Neural cell (in vitro differentiated cells): ENCODE data around the gene DLG2. TPM values are rescaled to one million over a fixed set of nuclear protein-coding genes. Genes with fewer than 3 reads are reported as not detected.

Experiments used
- H2AFZ ChIP-seq: fragments of 200-600, 300-800 bp; sonication (generic), shearing (Covaris generic); 2 replicates; pipeline ENCODE4 v1.6.0; 2014; ENCODE audit warnings: low read depth, mild to moderate bottlenecking, antibody characterized with exemption, low read length, moderate library complexity
- H3F3A ChIP-seq: fragments of 200-600 bp; shearing (Covaris generic); 2 replicates; pipeline ENCODE4 v1.6.1; 2016; ENCODE audit warnings: mild to moderate bottlenecking, moderate library complexity, mixed read lengths, antibody characterized with exemption, low read length; ENCODE audit not compliant: insufficient read depth, poor library complexity, severe bottlenecking
- H3K27ac ChIP-seq: fragments of 200-600, 300-800 bp; sonication (generic), shearing (Covaris generic); 2 replicates; pipeline ENCODE4 v1.5.1; 2014; ENCODE audit warnings: mild to moderate bottlenecking, low read length, moderate library complexity
- H3K27me3 ChIP-seq: fragments of 300-800, 200-600 bp; sonication (generic), shearing (Covaris generic); 2 replicates; pipeline ENCODE4 v1.6.0; 2014; ENCODE audit warnings: mild to moderate bottlenecking, low read depth, low read length, moderate library complexity; ENCODE audit not compliant: insufficient read depth
- H3K36me3 ChIP-seq: fragments of 300-800, 200-600 bp; sonication (generic), shearing (Covaris generic); 2 replicates; pipeline ENCODE4 v1.5.1; 2014; ENCODE audit warnings: mild to moderate bottlenecking, antibody characterized with exemption, low read length, moderate library complexity; ENCODE audit not compliant: insufficient read depth
- H3K4me2 ChIP-seq: fragments of 300-800, 200-600 bp; sonication (generic), shearing (Covaris generic); 2 replicates; pipeline ENCODE4 v1.6.0; 2014; ENCODE audit warnings: mild to moderate bottlenecking, low read length
- H3K4me3 ChIP-seq: fragments of 300-800, 200-600 bp; sonication (generic), shearing (Covaris generic); 2 replicates; pipeline ENCODE4 v1.5.1; 2014; ENCODE audit warnings: mild to moderate bottlenecking, low read length, moderate library complexity
- H3K79me2 ChIP-seq: fragments of 200-600 bp; shearing (Covaris generic); replicated peaks from 2 replicates; pipeline ENCODE4 v1.6.0; 2014; ENCODE audit warnings: mild to moderate bottlenecking, low read length, moderate library complexity; ENCODE audit not compliant: insufficient read depth
- H3K9ac ChIP-seq: fragments of 300-800, 200-600 bp; sonication (generic), shearing (Covaris generic); 2 replicates; pipeline ENCODE4 v1.6.1; 2016; ENCODE audit warnings: mild to moderate bottlenecking, low read length, mixed read lengths
- H3K9me2 ChIP-seq: fragments of 200-600 bp; shearing (Covaris generic); 2 replicates; pipeline ENCODE4 v1.6.1; 2016; ENCODE audit warnings: mild to moderate bottlenecking, low read length, mixed read lengths; ENCODE audit not compliant: insufficient read depth
- H3K9me3 ChIP-seq: fragments of 200-600, 300-800 bp; sonication (generic), shearing (Covaris generic); 2 replicates; pipeline ENCODE4 v1.6.1; 2016; ENCODE audit warnings: mild to moderate bottlenecking, mixed run types, low read length, moderate library complexity, mixed read lengths
- H4K20me1 ChIP-seq: fragments of 200-600 bp; shearing (Covaris generic); 2 replicates; pipeline ENCODE4 v1.6.1; 2016; ENCODE audit warnings: mild to moderate bottlenecking, mixed run types; ENCODE audit not compliant: insufficient read depth
- CTCF ChIP-seq: fragments of 450-650 bp; IDR thresholded peaks from 2 replicates; pipeline ENCODE4 v1.5.1; 2014; ENCODE audit warnings: antibody characterized with exemption, mild to moderate bottlenecking, moderate library complexity; ENCODE audit not compliant: poor library complexity, severe bottlenecking
- EP300 ChIP-seq: fragments of 450-650 bp; conservative IDR thresholded peaks from 2 replicates; pipeline ENCODE4 v1.6.1; 2014; ENCODE audit warnings: antibody characterized with exemption, mild to moderate bottlenecking, moderate library complexity; ENCODE audit not compliant: poor library complexity, severe bottlenecking
- EZH2 ChIP-seq: fragments of 200-600, 300-800 bp; shearing (Covaris generic), sonication (generic); IDR thresholded peaks from 2 replicates; pipeline ENCODE4 v1.6.1; 2014; ENCODE audit warnings: antibody characterized with exemption, low read length, borderline replicate concordance, mild to moderate bottlenecking; ENCODE audit not compliant: insufficient read depth, poor library complexity, severe bottlenecking
- MXI1 ChIP-seq: fragments of 450-650 bp; conservative IDR thresholded peaks from 2 replicates; pipeline ENCODE4 v1.6.1; 2014; ENCODE audit warnings: antibody characterized with exemption, mild to moderate bottlenecking; ENCODE audit not compliant: poor library complexity, severe bottlenecking
- POLR2AphosphoS5 ChIP-seq: IDR thresholded peaks from 2 replicates; pipeline ENCODE4 v1.6.1; 2012
- RAD21 ChIP-seq: fragments of 450-650 bp; conservative IDR thresholded peaks from 2 replicates; pipeline ENCODE4 v1.6.1; 2014; ENCODE audit warnings: antibody characterized with exemption, mild to moderate bottlenecking, moderate library complexity
- SMC3 ChIP-seq: fragments of 450-650 bp; conservative IDR thresholded peaks from 2 replicates; pipeline ENCODE4 v1.6.1; 2014; ENCODE audit warnings: antibody characterized with exemption, mild to moderate bottlenecking, moderate library complexity; ENCODE audit not compliant: poor library complexity
- TAF1 ChIP-seq: IDR thresholded peaks from 2 replicates; pipeline ENCODE4 v1.6.1; 2012; ENCODE audit warnings: low read depth
- polyA plus RNA-seq: library from polyadenylated mRNA; depleted of rRNA; stranded (reverse); fragments of >200 nt; gene quantifications from 2 replicates; pipeline ENCODE4 v1.2.3, GENCODE V29; 2014
- TF ChIP-seq, protein P1 (sequence below): IDR thresholded peaks from 2 replicates; pipeline ENCODE4 v1.6.1; 2012; ENCODE audit warnings: borderline replicate concordance

DLG2 gene
- polyA plus RNA-seq, 1 donor from 2014 or later = 179 TPM

GRCh38 chr11:83970061-83970671 is 1657.0 kb downstream of the DLG2 start:
- no peaks in the 10 kb centered on the region for H3K9me2 ChIP-seq
- H3K27ac ChIP-seq = no peak overlapping the region
- no peaks in the 10 kb centered on the region for H3K27me3 ChIP-seq
- H3K79me2 ChIP-seq = no peaks in the 10 kb centered on the region
- H4K20me1 ChIP-seq = no peaks in the 10 kb centered on the region
- H3K9ac ChIP-seq = no peak overlapping the region
- H3K9me3 ChIP-seq = no peaks in the 10 kb centered on the region
- no peaks in the 10 kb centered on the region for H3F3A ChIP-seq
- no peak overlapping the region for H3K4me3 ChIP-seq
- no peak overlapping the region for H2AFZ ChIP-seq
- H3K4me2 ChIP-seq = no peak overlapping the region
- no peaks in the 10 kb centered on the region for H3K36me3 ChIP-seq
- no peak for TF ChIP-seq SMC3
- TF ChIP-seq RAD21 = no peak
- TF ChIP-seq MXI1 = no peak
- TF ChIP-seq, protein P1, sequence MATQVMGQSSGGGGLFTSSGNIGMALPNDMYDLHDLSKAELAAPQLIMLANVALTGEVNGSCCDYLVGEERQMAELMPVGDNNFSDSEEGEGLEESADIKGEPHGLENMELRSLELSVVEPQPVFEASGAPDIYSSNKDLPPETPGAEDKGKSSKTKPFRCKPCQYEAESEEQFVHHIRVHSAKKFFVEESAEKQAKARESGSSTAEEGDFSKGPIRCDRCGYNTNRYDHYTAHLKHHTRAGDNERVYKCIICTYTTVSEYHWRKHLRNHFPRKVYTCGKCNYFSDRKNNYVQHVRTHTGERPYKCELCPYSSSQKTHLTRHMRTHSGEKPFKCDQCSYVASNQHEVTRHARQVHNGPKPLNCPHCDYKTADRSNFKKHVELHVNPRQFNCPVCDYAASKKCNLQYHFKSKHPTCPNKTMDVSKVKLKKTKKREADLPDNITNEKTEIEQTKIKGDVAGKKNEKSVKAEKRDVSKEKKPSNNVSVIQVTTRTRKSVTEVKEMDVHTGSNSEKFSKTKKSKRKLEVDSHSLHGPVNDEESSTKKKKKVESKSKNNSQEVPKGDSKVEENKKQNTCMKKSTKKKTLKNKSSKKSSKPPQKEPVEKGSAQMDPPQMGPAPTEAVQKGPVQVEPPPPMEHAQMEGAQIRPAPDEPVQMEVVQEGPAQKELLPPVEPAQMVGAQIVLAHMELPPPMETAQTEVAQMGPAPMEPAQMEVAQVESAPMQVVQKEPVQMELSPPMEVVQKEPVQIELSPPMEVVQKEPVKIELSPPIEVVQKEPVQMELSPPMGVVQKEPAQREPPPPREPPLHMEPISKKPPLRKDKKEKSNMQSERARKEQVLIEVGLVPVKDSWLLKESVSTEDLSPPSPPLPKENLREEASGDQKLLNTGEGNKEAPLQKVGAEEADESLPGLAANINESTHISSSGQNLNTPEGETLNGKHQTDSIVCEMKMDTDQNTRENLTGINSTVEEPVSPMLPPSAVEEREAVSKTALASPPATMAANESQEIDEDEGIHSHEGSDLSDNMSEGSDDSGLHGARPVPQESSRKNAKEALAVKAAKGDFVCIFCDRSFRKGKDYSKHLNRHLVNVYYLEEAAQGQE = no peak
- no peak for TF ChIP-seq EP300
- no peak for TF ChIP-seq POLR2AphosphoS5
- TF ChIP-seq TAF1 = no peak
- TF ChIP-seq CTCF = no peak
- no peak for TF ChIP-seq EZH2

- Histone ChIP-seq H3K4me2 (no peak overlapping the region), H3K27ac (no peak overlapping the region), H3F3A (no peaks in the 10 kb centered on the region), H3K79me2 (no peaks in the 10 kb centered on the region), H3K9me3 (no peaks in the 10 kb centered on the region), H3K9me2 (no peaks in the 10 kb centered on the region), H3K36me3 (no peaks in the 10 kb centered on the region), H2AFZ (no peak overlapping the region), H3K4me3 (no peak overlapping the region), H3K9ac (no peak overlapping the region), H4K20me1 (no peaks in the 10 kb centered on the region), H3K27me3 (no peaks in the 10 kb centered on the region)
- TF ChIP-seq RAD21 (no peak), TAF1 (no peak), CTCF (no peak), POLR2AphosphoS5 (no peak), EP300 (no peak)
These were observed 1669.9 kb downstream of the DLG2 start for GRCh38 chr11:83957038-83957900.
